CD4-positive, alpha-beta T cell treated with Interferon alpha-2 for 1 hour (primary cell): ENCODE results near the gene LRG1.

ENCODE experiments used
- DNase-seq, 2 donors: peaks; one replicate each; pipeline ENCODE4 v3.0.0-alpha.2; 2020 to 2022

Gene LRG1

DNA sequence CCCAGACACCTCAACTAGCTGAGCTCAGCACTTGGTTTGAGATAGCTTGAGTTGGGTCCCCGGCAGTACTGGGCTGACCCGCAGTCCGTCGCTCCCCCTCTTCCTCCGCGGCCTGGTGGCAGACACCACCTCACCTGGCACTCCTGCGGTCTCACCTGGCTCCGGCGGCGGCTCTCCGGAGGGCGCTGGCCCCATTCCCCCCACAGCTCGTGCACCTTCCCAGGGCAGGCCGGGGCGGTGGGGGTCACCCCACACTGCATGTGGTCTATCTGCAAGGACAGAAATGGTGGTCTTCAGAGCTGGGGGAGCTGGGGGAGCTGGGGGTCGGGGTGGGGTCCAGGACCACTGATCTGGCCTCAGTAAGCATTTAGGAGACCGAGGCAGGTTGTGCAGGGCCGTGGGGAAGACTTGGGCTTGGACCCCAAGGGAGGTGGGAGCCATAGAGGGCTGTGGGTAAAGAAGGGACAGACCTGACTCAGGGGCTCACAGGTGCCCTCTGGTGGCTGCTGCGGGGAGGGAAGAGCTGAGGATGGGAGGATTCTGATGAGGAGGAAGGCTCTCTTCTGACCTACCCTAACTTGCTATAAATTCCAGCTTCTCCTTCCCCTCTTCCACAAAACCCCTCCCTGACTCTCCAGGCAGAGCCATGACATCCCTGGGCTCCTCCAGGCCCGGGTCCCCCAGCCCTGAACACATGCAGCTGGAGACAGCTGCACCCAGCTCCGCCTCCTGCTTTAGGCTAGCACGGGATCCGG is 14.9 kb downstream of the LRG1 start:
- peak; percentile 56 to 68 for DNase-seq

DNA sequence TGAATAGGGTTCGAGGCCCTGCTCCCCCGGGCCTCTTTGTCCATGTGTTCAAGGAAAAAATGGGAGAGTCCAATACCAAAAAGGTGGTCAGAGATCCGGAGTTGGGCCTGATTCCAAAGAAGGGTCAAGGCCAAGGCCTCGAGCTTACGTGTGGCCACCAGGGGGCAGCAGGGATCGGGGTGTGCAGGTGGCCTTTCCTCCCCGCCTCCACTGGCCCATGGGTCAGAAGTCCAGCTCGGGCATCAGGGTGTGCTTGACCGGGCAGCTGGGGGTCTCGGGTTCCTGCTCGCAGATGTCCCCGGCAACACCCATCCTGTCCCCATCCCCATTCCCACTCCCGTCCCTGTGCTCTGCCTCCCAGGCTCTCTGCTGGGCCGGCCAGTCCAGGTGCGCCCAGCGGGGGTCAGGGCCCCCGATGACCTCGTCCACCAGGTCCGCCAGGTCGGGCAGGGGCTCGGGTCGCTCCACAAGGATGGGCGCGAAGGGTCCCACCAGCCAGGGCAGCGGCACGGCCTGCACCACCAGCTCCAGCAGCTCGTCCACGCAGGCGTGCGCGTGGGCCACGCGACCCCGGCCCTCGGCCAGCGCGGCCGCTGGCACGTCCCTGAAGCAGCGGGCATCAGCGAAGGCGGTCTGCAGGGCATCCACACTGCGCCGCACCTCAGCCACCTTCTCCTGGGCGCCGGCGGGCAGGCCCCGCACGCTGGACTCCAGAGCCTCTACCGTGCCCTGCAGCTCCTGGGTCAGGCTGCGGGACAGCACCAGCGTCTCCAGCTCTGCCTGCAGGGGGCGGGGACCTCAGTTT is 16.3 kb downstream of the LRG1 start:
- DNase-seq: peak; percentile 10 to 28

DNA sequence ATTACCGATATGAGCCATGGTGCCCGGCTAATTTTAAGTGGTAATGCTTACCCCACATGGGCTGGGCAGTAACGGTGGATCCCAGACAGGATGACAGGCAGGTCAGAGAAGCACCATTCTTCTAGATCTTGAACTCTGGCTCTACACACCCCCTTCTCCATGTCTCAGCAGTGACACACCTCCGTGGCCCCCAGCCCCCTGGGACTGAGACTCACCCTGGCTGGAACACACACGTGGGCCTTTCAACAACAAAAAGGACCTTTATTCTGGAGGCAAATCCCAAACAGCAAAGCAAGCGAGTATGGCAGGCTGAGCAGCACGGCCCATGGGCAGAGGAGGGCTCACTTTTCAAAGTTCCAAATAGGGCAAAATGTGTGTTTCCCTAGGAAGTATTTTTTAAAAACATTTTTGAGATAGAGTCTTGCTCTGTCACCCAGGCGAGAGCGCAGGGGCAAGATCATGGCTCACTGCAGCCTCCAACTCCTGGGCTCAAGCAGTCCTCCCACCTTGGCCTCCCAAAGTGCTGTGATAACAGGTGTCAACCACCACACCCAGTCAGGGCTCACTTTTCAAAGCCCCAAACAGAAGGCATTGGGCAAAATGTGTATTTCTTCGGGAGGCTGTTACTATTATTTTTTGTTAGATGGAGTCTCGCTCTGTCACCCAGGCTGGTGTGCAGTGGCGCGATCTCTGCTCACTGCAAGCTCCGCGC is 17.4 kb downstream of the LRG1 start:
- no peak for DNase-seq

DNA sequence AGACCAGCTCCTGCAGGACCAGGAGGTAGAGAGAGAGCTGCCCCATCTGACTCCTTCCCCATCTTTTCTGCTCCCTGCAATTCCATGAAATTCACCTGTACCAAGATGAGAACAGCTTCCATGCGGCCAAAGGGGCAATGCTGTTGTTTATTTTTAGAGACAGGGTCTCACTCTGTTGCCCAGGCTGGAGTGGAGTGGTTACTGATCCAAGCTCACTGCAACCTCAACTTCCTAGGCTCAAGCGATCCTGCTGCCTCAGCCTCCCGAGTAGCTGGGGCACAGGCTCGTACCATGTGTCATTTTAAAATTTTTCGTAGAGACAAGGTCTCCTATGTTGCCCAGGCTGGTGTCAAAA is 18.0 kb downstream of the LRG1 start:
- DNase-seq: no peak

DNA sequence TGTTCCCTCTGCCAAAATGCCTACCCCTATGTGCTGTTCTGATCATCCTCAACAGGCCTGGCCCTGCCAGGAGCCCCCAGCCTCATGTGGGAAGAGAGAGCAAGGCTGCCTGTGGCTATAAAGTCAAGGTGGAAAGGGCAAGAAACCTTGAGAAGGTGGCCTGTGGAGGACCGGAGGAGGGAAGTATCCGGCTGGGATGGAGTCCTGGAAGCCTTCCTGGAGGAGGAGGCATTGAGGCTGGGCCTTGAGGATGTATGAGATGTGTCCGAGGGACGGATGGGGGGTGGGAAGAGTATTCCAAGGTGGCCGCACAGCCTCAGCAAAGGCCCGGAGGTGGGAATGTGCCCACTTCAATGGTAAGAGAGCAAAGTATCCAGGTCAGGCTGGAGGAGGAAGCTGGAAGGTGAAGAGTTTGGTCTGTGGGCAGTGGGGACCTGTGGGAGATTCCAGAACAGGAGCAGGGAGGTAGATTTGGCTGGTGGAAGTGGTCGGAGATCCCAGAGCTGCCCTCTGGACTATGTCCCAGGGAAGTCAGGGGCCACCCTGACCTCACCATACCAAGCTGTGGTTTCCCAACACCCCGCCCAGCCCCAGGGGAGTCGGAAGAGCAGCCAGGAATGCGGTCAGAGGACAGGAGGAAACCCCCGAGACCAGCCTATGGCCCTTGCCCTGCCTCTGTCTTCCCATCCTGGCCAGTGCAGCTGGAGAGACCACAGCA is 18.5 kb downstream of the LRG1 start:
- no peak for DNase-seq

DNA sequence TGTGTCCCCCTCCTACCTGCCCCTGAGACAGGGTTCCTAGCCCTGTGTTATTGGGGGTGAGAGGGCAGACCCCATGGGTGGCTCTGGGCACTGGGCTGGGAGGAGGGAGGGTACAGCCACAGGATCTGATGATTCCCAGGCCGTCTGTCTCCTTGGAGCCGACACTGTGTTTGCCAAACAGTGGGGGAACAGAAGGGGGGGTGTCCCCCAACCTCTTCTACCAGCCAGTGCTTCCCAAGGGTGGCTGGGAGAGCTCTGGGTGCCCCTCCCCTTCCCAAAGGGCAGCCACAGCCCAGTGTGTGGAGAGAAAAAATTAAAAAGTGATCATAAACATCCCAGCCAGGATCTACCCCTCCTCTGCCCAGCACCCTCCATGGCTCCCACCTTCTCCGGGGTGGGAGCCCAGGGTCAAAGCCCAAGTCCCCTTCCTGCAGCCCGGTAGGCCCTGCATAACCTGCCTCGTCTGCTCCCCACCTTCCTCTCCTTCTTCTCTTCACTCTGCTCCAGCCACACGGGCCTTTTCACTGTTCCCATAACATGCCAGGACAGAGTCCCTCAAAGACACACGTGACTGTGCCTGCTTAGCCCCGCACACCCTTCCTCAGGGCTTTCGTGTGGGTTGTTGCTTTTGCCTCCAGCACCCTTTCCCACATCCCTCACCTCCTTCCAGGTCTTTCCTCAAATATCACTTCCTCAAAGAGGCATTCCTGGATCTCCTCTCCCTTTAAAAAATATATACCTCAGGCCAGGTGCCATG is 20.1 kb downstream of the LRG1 start:
- no peak for DNase-seq

DNA sequence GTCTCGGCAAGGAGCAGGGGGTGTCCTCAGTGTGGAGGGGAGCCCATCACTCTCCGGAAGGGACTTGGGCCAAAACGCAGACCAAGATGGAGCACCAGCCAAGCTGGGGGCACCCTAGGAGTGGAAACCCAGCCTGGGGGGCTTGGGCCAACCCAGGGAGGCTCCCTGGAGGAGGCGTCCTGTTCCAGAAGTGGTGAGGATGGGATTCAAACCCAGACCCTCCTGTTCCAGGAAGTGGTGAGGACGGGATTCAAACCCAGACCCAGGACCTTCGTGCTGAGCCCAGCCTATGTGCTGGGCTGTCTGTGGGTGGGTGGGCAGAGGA is 20.7 kb downstream of the LRG1 start:
- DNase-seq: no peak

DNA sequence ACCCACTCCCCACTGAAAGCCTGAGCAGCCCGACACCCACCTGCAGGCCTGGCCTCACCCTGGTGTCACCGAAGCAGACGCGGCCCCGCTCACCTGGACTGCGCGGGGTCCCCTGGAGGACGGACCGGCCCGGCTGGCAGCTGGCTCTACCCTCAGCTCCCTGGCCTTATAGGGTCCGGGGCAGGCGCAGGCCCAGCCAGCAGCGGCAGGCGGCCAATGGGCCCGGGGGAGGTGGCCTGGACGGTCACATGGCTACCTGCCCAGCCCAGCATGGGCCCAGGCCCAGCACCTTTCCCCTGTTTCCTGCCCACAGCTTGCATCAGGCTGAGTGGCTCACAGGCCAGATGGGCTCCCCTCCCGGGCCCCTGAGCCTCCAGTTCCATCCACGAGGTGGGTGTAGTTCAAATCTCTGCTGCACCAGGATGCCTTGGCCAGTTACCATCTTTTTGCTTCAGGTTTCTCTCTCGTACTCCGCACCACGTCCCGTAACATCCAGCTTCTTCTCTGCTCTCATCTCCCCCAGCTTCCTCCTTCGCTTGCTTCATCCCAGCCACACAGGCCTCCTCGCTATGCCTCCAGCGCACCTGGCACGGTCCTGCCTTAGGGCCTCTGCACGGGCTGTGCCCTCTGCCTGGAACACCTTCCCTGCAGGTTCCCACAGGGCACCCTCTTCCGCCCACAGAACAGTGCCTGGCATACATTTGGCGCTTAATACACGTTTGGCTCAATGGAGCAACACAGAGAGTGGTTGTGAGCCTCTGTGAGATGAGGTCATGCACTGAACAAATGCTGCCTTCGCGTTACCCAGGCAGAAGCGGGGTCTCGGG is 21.3 kb downstream of the LRG1 start, which contains the start of gene PLIN4:
TSS of gene PLIN4 (minus strand) at position 142 of the 827 bp plus-strand sequence. CDS start 214 bp downstream, outside the sequence.
- no peak for DNase-seq

DNA sequence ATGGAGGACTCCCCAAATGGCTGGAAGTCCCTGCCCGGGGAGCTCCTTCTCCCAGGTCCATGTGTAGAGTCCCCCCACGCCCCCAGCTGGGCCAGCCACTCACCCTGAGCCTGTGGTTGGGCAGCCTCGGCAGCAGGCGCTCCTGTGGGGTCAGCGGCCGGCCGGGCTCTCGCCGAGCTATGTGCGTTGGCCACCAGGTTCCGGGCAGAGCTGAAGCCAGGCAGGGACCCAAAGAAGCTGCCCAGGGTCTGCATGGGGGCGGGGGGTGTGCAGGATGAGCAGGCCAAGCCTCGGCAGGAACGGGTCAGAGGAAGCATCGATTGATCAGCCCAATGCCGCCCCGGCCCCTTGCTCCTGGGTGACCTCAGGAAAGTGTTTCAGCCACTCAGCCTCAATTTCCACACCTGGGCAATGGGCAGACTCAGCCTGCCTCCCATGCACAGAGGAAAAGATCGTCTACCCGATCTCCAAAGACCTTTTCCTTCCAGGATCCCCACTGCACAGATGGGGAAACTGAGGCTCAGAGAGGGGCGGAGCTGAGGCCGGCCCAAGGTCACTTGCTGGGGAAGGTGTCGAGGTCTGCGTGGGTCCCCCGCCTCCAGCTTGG is 22.3 kb downstream of the LRG1 start:
- no peak for DNase-seq

DNA sequence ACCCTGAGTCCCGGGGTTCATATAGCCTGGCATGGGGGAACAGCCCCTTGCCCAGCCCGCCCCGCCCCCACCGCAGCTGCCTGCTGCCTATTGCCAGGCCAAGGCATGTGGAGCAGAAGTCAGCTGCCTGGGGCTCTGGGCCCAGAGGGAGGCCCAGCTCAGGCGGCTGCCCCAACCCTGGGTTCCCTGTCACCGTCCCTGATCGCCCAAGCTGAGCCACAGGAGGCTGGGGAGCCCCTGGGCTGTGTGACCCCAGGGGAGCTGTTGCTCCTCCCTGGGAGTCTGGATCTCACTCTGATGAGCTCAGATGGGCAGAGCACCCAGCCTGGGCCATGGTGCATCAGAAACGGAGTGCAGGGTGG is 22.9 kb downstream of the LRG1 start:
- no peak for DNase-seq

DNA sequence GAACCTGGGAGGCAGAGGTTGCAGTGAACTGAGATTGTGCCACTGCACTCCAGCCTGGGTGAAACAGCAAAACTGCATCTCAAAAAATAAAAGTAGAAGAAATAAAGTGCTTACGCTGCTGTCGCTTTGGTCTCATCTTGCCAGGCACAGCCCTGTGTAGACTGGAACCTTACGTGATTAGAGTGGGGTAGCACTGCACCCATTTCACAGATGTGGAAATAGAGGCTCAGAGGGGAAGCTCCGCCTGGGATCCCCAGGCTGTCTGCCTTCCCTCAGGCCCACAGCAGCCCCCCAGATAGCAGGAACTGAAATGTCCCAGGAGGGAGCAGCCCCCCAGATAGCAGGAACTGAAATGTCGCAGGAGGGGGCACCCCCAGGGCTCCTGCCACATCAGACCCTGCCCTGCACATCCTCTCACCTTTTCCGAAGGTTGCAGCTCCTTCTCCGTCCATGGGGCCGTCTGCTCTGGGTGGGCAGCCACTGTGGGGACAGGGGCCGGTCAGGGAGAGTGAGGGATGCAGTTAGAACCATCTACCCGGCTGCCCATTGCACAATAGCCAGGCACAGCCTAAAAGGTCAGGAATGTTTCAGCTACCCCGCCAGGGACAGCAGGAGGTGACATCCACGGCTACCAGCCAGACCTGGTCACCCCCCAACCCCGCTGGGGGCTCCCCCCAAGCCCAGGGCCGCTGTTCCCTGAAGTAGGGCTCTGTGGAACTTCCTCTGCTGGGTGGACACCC is 23.5 kb downstream of the LRG1 start:
- DNase-seq: no peak

DNA sequence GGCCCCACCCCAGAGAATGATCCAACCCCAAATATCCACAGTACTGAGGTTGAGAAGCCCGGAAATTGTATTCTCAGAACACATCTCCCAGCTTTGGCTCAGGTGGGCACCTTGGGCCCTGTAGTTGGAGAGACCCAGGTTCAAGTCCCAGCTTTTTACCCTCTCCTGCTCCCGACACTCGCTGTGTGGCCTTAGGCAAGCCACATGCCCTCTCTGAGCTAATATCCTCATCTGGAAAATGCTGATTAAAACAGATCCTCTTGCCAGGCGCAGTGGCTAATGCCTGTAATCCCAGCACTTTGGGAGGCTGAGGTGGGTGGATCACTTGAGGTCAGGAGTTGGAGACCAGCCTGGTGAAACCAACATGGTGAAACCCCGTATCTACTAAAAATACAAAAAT is 24.1 kb downstream of the LRG1 start:
- no peak for DNase-seq

DNA sequence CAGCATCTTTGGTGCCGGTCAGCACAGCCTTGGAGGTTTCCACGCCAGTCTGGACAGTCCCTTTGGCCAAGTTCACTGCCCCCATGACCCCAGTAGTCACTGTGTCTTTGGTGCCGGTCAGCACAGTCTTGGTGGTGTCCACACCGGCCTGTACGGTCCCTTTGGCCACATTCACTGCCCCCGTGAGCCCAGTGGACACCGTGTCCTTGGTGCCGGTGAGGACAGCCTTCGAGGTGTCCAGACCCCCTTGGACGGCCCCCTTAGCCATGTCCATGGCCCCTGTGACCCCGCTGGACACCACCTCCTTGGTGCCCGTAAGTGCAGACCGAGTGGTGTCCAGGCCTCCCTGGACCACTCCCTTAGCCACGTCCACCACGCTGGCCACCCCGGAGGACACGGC is 26.6 kb downstream of the LRG1 start:
- DNase-seq: no peak

DNA sequence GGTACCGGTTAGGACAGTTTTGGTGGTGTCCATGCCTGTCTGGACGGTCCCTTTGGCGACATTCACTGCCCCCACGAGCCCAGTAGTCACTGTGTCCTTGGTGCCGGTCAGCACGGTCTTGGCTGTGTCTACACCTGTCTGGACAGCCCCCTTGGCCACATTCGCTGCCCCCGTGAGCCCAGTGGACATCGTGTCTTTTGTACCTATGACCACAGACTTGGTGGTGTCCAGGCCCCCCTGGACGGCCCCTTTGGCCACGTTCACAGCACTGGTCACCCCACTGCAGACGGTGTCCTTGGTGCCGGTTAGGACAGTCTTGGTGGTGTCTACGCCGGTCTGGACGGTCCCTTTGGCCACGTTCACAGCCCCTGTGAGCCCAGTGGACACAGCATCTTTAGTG is 27.8 kb downstream of the LRG1 start:
- no peak for DNase-seq

DNA sequence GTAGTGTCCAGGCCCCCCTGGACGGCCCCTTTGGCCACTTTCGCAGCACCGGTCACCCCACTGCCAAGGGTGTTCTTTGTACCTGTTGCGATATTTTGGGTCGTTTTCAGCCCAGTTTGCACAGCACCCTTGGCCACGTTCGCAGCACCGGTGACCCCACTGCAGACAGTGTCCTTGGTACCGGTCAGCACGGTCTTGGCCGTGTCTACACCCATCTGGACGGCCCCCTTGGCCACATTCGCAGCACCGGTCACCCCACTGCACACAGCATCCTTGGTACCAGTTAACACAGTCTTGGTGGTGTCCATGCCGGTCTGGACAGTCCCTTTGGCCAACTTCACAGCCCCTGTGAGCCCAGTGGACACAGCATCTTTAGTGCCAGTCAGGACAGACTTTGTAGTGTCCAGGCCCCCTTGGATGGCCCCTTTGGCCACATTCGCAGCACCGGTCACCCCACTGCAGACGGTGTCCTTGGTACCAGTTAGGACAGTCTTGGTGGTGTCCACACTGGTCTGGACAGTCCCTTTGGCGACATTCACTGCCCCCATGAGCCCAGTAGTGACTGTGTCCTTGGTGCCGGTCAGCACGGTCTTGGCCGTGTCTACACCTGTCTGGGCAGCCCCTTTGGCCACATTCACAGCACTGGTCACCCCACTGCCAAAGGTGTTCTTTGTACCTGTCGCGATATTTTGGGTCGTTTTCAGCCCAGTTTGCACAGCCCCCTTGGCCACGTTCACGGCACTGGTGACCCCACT is 28.4 kb downstream of the LRG1 start:
- no peak for DNase-seq

DNA sequence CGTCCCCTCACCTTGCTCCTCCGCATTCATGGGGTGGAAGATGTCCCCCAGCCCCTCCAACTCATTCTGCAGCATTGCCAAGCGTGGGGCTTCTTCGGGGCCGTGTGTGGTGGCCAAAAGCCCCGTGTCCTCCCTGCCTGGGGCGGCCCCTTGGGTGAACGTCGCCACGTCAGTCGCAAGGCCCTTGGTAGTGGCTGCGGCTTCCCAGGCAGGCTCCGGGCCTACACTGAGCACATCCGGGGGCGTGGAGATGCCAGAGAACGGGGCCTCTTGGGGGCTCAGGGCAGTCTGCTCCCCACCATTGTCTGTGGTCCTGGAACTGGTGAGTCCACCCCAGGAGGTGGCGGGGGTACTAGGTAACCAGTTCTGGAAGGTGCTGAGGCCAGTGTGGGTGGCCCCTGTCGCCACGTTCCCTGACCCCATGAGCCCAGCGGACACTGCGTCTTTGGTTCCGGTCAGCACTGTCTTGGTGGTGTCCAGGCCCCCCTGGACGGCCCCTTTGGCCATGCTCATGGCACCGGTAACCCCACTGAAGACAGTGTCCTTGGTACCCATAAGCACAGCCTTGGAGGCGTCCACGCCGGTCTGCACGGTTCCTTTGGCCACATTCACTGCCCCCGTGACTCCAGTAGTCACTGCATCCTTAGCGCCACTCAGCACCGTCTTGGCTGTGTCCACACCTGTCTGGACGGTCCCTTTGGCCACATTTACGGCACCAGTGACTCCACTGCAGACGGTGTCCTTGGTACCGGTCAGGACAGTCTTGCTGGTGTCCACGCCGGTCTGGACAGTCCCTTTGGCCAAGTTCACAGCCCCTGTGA is 29.2 kb downstream of the LRG1 start:
- DNase-seq: no peak

DNA sequence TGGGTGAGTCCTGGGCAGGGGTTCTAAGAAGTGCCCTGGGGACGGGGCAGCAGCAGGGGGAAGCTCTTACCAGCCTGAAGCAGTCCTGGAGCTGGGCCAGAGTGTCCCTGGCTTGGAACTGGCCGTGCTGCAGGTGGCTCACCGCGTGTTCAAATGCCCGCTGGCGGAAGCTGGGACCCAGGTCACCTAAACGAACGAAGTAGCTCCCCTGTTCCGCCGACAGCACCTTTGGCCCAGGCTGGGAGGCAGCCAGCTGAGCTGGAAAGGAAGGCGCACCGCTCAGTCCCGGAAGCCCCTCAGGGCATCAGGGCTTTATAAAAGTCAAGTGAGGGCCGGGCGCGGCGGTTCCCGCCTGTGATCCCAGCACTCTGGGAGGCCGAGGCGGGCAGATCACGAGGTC is 31.1 kb downstream of the LRG1 start:
- DNase-seq: no peak

DNA sequence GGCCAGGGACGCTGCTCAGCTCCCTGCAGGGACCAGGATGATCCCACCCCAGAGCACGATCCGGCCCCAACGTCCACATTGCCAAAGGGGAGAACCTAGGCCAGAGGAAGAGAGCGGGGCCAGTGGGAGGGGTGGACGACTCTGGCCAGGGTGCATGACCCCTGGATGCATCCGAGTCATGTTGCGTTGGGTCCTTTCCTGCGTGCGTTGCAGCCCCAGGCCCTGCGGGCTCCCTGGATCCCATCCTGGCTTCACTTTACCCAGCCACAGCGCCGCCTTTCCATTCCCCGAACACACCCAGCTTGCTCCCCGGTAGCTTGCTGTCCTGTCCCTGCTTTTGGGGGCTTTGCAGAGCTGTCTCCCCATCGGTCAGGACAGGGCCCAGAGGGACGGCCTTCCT is 32.0 kb downstream of the LRG1 start:
- DNase-seq: no peak

DNA sequence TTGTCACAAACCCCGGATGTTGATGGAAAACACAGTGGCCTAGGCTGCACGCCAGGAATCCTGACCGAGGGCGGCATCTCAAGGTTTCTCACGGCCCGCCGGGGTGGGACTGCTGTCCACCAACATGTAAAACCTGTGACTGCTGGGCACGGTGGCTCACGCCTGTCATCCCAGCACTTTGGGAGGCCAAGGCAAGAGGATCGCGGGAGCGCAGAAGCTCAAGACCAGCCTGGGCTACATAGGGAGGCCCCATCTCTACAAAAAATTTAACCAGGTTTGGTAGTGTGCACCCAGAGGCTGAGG is 32.7 kb downstream of the LRG1 start:
- DNase-seq: no peak
